GM19099 (cell line): ENCODE measurements around the gene MS4A4E.

Experiments used
- POLR2A ChIP-seq: IDR thresholded peaks from 3 replicates; pipeline ENCODE4 v1.6.1; 2011; ENCODE audit warnings: low read depth; ENCODE audit not compliant: insufficient read length; ENCODE audit errors: extremely low read depth

The MS4A4E gene

GRCh38 chr11:60184824-60185511 lies 58.0 kb downstream of the MS4A4E start:
- no peak for TF ChIP-seq POLR2A

- no peak for TF ChIP-seq POLR2A
Observed at GRCh38 chr11:60183591-60184205, 59.2 kb downstream of the MS4A4E start.

GRCh38 chr11:60182541-60183330 lies 60.2 kb downstream of the MS4A4E start, which contains the start of gene MS4A6A:
Gene MS4A6A (minus strand): TSS chr11:60183083. CDS start chr11:60181727, 1,356 bp downstream.
- TF ChIP-seq POLR2A: no peak

- TF ChIP-seq POLR2A: no peak
Observed at GRCh38 chr11:60175860-60176275, 67.1 kb downstream of the MS4A4E start.

GRCh38 chr11:60172011-60172410 lies 70.9 kb downstream of the MS4A4E start:
- no peak for TF ChIP-seq POLR2A

- TF ChIP-seq POLR2A: no peak
Observed at GRCh38 chr11:60170566-60170965, 72.4 kb downstream of the MS4A4E start.

GRCh38 chr11:60169264-60169915 lies 73.5 kb downstream of the MS4A4E start:
- TF ChIP-seq POLR2A: no peak

- TF ChIP-seq POLR2A: no peak
Observed at GRCh38 chr11:60168306-60168705, 74.6 kb downstream of the MS4A4E start.

GRCh38 chr11:60165951-60166350 lies 77.0 kb downstream of the MS4A4E start:
- no peak for TF ChIP-seq POLR2A

GRCh38 chr11:60165538-60165937 lies 77.4 kb downstream of the MS4A4E start:
- no peak for TF ChIP-seq POLR2A

GRCh38 chr11:60164550-60165075 lies 78.3 kb downstream of the MS4A4E start:
- TF ChIP-seq POLR2A: no peak

GRCh38 chr11:60161766-60162165 lies 81.2 kb downstream of the MS4A4E start:
- no peak for TF ChIP-seq POLR2A

GRCh38 chr11:60161107-60161506 lies 81.8 kb downstream of the MS4A4E start:
- no peak for TF ChIP-seq POLR2A

GRCh38 chr11:60159868-60160267 lies 83.1 kb downstream of the MS4A4E start:
- no peak for TF ChIP-seq POLR2A

- no peak for TF ChIP-seq POLR2A
Observed at GRCh38 chr11:60159284-60159683, 83.7 kb downstream of the MS4A4E start.
